KMS-11 (cell line): Measurements from ENCODE around the gene PAK5.

Source experiments
- H2AFZ ChIP-seq: fragments of 200-600 bp; sonication (generic); 2 replicates; pipeline ENCODE4 v1.6.1; 2016; ENCODE audit warnings: antibody characterized with exemption, mixed run types, low read depth
- H3K27ac ChIP-seq: fragments of 200-600 bp; sonication (generic); 2 replicates; pipeline ENCODE4 v1.6.1; 2016; ENCODE audit warnings: mild to moderate bottlenecking, mixed run types
- H3K27me3 ChIP-seq: fragments of 200-600 bp; sonication (generic); 2 replicates; pipeline ENCODE4 v1.6.1; 2017; ENCODE audit warnings: mild to moderate bottlenecking, low read depth, mixed run types, moderate library complexity; ENCODE audit not compliant: insufficient read depth
- H3K36me3 ChIP-seq: fragments of 200-600 bp; sonication (generic); 2 replicates; pipeline ENCODE4 v1.6.1; 2017; ENCODE audit warnings: mild to moderate bottlenecking, mixed run types; ENCODE audit not compliant: insufficient read depth
- H3K4me1 ChIP-seq: fragments of 200-600 bp; sonication (generic); 2 replicates; pipeline ENCODE4 v1.6.1; 2016; ENCODE audit warnings: mild to moderate bottlenecking, low read depth, mixed run types; ENCODE audit not compliant: poor library complexity, severe bottlenecking
- H3K4me2 ChIP-seq: fragments of 200-600 bp; sonication (generic); 2 replicates; pipeline ENCODE4 v1.7.0; 2016; ENCODE audit warnings: mild to moderate bottlenecking, mixed run types
- H3K4me3 ChIP-seq: fragments of 200-600 bp; sonication (generic); IDR thresholded peaks from 2 replicates; pipeline ENCODE4 v1.6.1; 2017; ENCODE audit warnings: low read depth, low read length, mixed read lengths; ENCODE audit not compliant: insufficient read depth
- H3K79me2 ChIP-seq: fragments of 200-600 bp; sonication (generic); 2 replicates; pipeline ENCODE4 v1.6.1; 2016; ENCODE audit warnings: low read depth, mixed run types; ENCODE audit not compliant: insufficient read depth
- H3K9ac ChIP-seq: fragments of 200-600 bp; sonication (generic); 2 replicates; pipeline ENCODE4 v1.6.1; 2016; ENCODE audit warnings: mild to moderate bottlenecking, mixed run types
- H4K20me1 ChIP-seq: fragments of 200-600 bp; sonication (generic); 2 replicates; pipeline ENCODE4 v1.6.1; 2016; ENCODE audit warnings: mild to moderate bottlenecking, mixed run types; ENCODE audit not compliant: insufficient read depth
- CTCF ChIP-seq: fragments of 200-600 bp; sonication (generic); conservative IDR thresholded peaks from 2 replicates; pipeline ENCODE4 v1.6.1; 2017; ENCODE audit warnings: low read depth, mild to moderate bottlenecking, antibody characterized with exemption, low read length, moderate library complexity, mixed read lengths

Gene PAK5

DNA sequence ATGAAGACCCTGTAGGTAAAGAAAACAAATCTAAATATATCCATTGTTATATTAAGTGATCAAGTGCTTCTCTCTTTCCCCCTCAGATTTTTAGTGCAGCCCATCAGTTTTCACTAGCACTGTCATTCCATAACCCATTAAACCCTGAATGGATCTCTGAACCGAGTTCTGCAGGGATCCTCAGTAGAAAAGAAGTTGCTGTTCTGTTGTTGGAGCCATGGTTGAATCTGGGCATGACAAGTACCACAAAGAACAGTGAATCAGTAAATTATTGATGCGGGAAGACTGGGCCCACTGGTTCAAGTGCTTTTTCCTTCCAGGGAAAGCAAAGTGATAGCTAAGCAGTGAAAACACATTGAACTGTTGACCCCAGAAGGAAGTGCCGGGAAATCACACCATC, 264.1 kb downstream of the PAK5 start:
- H3K27me3 ChIP-seq: no peaks in the 10 kb centered on the region
- H3K79me2 ChIP-seq: no peaks in the 10 kb centered on the region
- no peak for TF ChIP-seq CTCF
- no peak overlapping the region for H3K27ac ChIP-seq
- no peaks in the 10 kb centered on the region for H3K36me3 ChIP-seq
- H4K20me1 ChIP-seq: no peaks in the 10 kb centered on the region
- no peak overlapping the region for H2AFZ ChIP-seq
- H3K4me2 ChIP-seq: no peak overlapping the region
- no peak overlapping the region for H3K4me3 ChIP-seq
- H3K4me1 ChIP-seq: no peaks in the 10 kb centered on the region
- no peak overlapping the region for H3K9ac ChIP-seq

- Histone ChIP-seq H4K20me1 (no peaks in the 10 kb centered on the region), H3K27me3 (no peaks in the 10 kb centered on the region), H3K4me3 (no peak overlapping the region), H3K4me1 (no peaks in the 10 kb centered on the region), H3K79me2 (no peaks in the 10 kb centered on the region), H3K36me3 (no peaks in the 10 kb centered on the region), H2AFZ (no peak overlapping the region), H3K4me2 (no peak overlapping the region), H3K9ac (no peak overlapping the region), H3K27ac (no peak overlapping the region)
- no peak for TF ChIP-seq CTCF
These were observed 264.7 kb downstream of the PAK5 start for GRCh38 chr20:9574181-9574580.

GRCh38 chr20:9573335-9574151, 265.3 kb downstream of the PAK5 start:
- no peak overlapping the region for H3K9ac ChIP-seq
- H3K4me3 ChIP-seq: no peak overlapping the region
- H3K4me2 ChIP-seq: no peak overlapping the region
- no peak overlapping the region for H3K27ac ChIP-seq
- H3K4me1 ChIP-seq: no peaks in the 10 kb centered on the region
- no peak for TF ChIP-seq CTCF
- no peaks in the 10 kb centered on the region for H3K27me3 ChIP-seq
- H4K20me1 ChIP-seq: no peaks in the 10 kb centered on the region
- no peaks in the 10 kb centered on the region for H3K79me2 ChIP-seq
- no peaks in the 10 kb centered on the region for H3K36me3 ChIP-seq
- H2AFZ ChIP-seq: no peak overlapping the region

- Histone ChIP-seq H4K20me1 (no peaks in the 10 kb centered on the region), H3K79me2 (no peaks in the 10 kb centered on the region), H3K4me3 (no peak overlapping the region), H3K4me2 (no peak overlapping the region), H3K36me3 (no peaks in the 10 kb centered on the region), H3K9ac (no peak overlapping the region), H2AFZ (no peak overlapping the region), H3K4me1 (no peaks in the 10 kb centered on the region), H3K27ac (no peak overlapping the region), H3K27me3 (no peaks in the 10 kb centered on the region)
- no peak for TF ChIP-seq CTCF
These were observed 266.2 kb downstream of the PAK5 start for GRCh38 chr20:9572670-9573069.
